AG09319 (cell line): ENCODE measurements around the gene VEGFD.

Experiments
- DNase-seq: peaks from one replicate; pipeline ENCODE4 v3.0.0-alpha.2; 2010; ENCODE audit warnings: low read depth; ENCODE audit errors: extremely low read depth
- TF ChIP-seq, protein P1 (sequence below): IDR thresholded peaks from 2 replicates; pipeline ENCODE4 v1.5.1; 2011; ENCODE audit warnings: low read depth, mild to moderate bottlenecking, inconsistent platforms, low read length, moderate library complexity

Gene VEGFD, protein sequence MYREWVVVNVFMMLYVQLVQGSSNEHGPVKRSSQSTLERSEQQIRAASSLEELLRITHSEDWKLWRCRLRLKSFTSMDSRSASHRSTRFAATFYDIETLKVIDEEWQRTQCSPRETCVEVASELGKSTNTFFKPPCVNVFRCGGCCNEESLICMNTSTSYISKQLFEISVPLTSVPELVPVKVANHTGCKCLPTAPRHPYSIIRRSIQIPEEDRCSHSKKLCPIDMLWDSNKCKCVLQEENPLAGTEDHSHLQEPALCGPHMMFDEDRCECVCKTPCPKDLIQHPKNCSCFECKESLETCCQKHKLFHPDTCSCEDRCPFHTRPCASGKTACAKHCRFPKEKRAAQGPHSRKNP

DNA sequence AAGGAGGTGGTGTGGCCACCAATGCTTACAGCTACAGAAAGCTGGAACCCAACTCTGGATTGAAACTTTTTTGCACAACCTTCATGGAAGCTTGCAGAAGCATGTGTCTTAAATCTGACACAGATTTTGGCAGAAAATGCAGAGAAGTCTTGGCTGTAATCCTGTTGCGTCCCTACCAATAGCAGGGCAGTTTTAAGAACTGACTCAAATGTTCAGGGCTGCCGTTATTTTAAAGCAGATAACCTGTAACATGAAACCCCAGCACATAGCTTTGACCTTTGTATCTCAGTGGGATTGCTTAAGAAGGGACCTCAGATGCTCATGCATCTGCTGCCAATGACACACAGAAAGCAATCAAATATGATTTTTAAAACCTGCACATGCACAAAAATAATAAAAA, at the start of gene VEGFD:
TSS of gene VEGFD (minus strand) at position 110 of the 400 bp plus-strand sequence. CDS start 467 bp downstream, outside the sequence.
- TF ChIP-seq, protein P1, sequence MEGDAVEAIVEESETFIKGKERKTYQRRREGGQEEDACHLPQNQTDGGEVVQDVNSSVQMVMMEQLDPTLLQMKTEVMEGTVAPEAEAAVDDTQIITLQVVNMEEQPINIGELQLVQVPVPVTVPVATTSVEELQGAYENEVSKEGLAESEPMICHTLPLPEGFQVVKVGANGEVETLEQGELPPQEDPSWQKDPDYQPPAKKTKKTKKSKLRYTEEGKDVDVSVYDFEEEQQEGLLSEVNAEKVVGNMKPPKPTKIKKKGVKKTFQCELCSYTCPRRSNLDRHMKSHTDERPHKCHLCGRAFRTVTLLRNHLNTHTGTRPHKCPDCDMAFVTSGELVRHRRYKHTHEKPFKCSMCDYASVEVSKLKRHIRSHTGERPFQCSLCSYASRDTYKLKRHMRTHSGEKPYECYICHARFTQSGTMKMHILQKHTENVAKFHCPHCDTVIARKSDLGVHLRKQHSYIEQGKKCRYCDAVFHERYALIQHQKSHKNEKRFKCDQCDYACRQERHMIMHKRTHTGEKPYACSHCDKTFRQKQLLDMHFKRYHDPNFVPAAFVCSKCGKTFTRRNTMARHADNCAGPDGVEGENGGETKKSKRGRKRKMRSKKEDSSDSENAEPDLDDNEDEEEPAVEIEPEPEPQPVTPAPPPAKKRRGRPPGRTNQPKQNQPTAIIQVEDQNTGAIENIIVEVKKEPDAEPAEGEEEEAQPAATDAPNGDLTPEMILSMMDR: no peak
- peak; percentile 60 for DNase-seq

DNA sequence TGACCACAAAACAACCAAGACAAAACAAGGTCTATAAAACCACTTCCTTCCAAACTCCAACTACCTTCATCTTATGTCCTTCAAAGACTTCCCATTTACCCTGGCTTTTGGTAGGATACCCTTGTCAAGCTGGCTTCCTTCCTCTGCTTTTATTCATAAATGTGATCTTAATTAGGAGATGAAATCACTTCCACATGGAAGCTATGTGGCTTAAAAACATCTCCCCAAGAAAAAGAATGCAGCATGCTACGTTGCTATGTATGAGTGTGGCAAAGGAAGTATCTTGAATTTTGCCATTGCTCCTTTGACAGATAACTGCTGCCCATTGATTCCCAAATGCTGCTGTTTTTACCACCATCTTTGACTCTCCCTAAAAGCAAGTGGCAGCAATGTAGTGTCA, 46.4 kb upstream of the VEGFD start:
- no peak for DNase-seq
- TF ChIP-seq, protein P1: no peak

DNA sequence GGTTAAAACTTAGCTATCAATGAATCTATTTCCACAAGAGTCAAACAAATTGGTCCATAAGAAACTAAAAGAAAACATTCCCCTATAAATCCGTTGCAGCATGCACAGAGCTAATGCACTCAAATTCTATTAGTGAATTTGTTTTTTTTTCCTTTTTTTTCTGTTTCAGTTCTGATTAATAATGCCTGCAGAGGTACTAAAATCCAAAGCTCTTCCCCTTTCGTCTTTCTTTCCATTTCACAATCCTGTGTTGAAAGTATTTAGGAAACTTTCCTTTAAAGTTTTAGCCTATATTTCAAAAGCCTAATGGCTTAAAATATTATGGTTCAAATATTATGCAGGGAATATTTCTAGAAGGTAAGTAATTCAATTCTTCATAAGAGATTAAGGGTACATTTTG, 45.9 kb upstream of the VEGFD start:
- no peak for DNase-seq
- TF ChIP-seq, protein P1: no peak

DNA sequence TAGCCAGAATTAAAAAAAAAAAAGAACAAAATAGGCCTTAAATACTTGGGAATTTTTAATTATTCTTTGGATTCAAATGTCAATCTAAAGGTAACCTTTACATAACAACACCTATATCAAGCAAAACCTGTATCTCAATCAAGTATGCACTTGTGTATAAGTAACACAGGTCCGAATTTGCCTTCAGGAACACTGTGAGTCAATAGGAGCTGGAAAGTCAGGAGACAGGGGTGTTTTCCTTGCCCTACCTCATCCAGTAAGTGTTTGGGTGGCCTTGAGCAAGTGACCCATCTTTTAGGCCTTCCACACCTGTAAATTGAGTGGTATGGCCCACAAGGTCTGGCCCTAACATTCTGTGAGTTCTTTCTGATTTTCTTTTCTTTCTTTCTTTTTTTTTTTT, 40.8 kb upstream of the VEGFD start:
- DNase-seq: no peak
- TF ChIP-seq, protein P1: no peak

DNA sequence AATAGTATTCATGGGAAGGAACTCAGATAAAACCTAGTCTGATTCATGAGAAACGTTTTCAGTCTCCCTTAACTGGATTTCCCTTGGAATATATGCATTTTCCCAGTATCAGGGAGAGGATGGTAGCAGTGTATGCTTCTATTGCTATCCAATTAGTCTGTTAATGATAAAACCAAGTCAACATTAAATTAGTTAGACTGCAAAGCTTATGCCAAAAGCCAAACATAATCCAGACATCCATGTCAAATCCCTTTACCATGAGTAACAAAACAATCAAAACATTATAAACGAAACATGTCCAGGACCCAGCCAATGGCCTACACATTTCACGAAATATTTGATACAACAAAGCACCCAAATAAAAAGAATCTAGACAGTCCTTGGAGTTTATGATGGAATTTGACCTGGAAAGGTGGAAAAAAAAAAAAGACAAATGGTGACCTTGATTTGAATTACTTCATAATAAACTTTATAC, 34.5 kb upstream of the VEGFD start:
- TF ChIP-seq, protein P1: no peak
- no peak for DNase-seq

DNA sequence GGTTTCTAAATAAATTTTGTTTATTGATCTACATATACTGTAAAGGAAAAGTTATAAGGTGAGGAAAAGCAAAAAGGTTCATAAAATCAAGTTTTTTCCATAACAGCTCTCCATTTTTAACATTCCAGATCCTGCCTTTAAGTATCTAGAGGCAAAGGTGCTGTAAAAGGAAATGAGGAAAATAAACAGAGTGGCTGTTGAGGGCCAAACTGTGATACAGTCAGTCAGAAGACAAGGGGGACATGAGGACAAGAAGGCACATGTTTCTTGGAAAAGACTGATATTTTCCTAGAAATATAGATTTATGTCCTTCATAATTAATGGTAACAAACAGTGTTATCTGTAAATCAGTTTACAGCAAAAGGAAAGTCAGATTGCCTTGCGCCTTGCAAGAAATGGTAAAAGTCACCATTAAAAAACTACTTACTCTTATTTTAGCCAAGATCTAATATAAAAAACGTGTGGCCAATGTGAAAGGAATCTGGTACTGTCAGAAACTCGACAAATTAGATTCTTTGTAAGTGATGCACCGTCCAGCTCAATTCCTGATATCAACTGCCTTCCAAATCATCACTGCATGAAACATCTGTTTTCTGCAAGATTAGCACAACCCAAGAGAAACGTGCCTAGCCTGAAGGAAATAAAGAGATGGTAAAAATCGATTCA, 34.0 kb upstream of the VEGFD start:
- peak; percentile 47 for DNase-seq
- TF ChIP-seq, protein P1: no peak
